OCI-LY7 (cell line): ENCODE measurements around the gene TMEM18. TPM values are rescaled to one million over a fixed set of nuclear protein-coding genes. Genes with fewer than 3 reads are reported as not detected.

ENCODE experiments used
- BruUV-seq: library from RNA; stranded (reverse); fragments of 400-500 nt; replicated peaks from 2 replicates; lab custom pipeline; 2021; lab: Mats Ljungman, UMichigan
- CTCF ChIA-PET: fragments of 300-600 bp; sonication (Branson Sonifier 250); formaldehyde crosslinking; loops from one replicate; lab custom pipeline; 2022; ENCODE audit warnings: antibody characterized with exemption; ENCODE audit not compliant: unreplicated experiment; lab: Charles Lee
- POLR2A ChIA-PET: fragments of 300-600 bp; sonication (Branson Sonifier 250); formaldehyde crosslinking; loops from one replicate; lab custom pipeline; 2022; ENCODE audit warnings: antibody characterized with exemption; lab: Charles Lee
- DNase-seq: peaks from one replicate; pipeline ENCODE4 v3.0.0-alpha.2; 2015; ENCODE audit warnings: low spot score
- H2AFZ ChIP-seq: fragments of 200-600 bp; sonication (generic), shearing (Covaris generic); 2 replicates; pipeline ENCODE4 v1.6.1; 2014; ENCODE audit warnings: mild to moderate bottlenecking, antibody characterized with exemption, low read length, moderate library complexity
- H3K27ac ChIP-seq: fragments of 200-600 bp; sonication (generic); 2 replicates; pipeline ENCODE4 v1.5.1; 2014; ENCODE audit warnings: mixed run types, low read depth, mild to moderate bottlenecking, moderate library complexity, low read length, inconsistent platforms; ENCODE audit not compliant: poor library complexity, severe bottlenecking
- H3K36me3 ChIP-seq: fragments of 200-600 bp; sonication (generic); 2 replicates; pipeline ENCODE4 v1.6.1; 2014; ENCODE audit warnings: mild to moderate bottlenecking, antibody characterized with exemption, low read length, moderate library complexity, mixed read lengths; ENCODE audit not compliant: insufficient read depth
- H3K4me1 ChIP-seq: fragments of 200-600 bp; sonication (generic); 2 replicates; pipeline ENCODE4 v1.5.1; 2014; ENCODE audit warnings: mild to moderate bottlenecking, low read length; ENCODE audit not compliant: insufficient read depth, poor library complexity, severe bottlenecking
- H3K4me2 ChIP-seq: fragments of 200-600 bp; sonication (generic); 2 replicates; pipeline ENCODE4 v1.6.1; 2014; ENCODE audit warnings: mild to moderate bottlenecking, low read length
- H3K4me3 ChIP-seq: fragments of 200-600 bp; sonication (generic); 2 replicates; pipeline ENCODE4 v1.5.1; 2014; ENCODE audit warnings: mild to moderate bottlenecking, low read depth, low read length; ENCODE audit not compliant: poor library complexity, severe bottlenecking
- H3K79me2 ChIP-seq: fragments of 200-600 bp; sonication (generic); 2 replicates; pipeline ENCODE4 v1.6.1; 2016; ENCODE audit warnings: low read depth, mild to moderate bottlenecking, low read length, moderate library complexity, mixed read lengths; ENCODE audit not compliant: insufficient read depth
- H3K9me2 ChIP-seq: fragments of 200-600 bp; sonication (generic); 2 replicates; pipeline ENCODE4 v1.6.1; 2016; ENCODE audit warnings: mild to moderate bottlenecking, low read length, mixed read lengths; ENCODE audit not compliant: insufficient read depth
- H3K9me3 ChIP-seq: fragments of 200-600 bp; sonication (generic); 2 replicates; pipeline ENCODE4 v1.6.1; 2014; ENCODE audit warnings: mild to moderate bottlenecking, mixed run types, low read length, mixed read lengths
- H4K20me1 ChIP-seq: fragments of 200-600 bp; sonication (generic); 2 replicates; pipeline ENCODE4 v1.6.1; 2014; ENCODE audit warnings: mild to moderate bottlenecking, antibody characterized with exemption, low read length, moderate library complexity, mixed read lengths; ENCODE audit not compliant: insufficient read depth
- EZH2phosphoT487 ChIP-seq: fragments of 200-600 bp; sonication (generic); IDR thresholded peaks from 2 replicates; pipeline ENCODE4 v1.6.1; 2018; ENCODE audit warnings: low read depth, borderline replicate concordance, mild to moderate bottlenecking, mixed run types, antibody characterized with exemption, low read length, moderate library complexity, mixed read lengths
- intact Hi-C: fragments of 100-400 bp; cut with micrococcal nuclease; formaldehyde crosslinking; loops from one replicate; pipeline ENCODE4 v1.10.0; 2022; ENCODE audit not compliant: unreplicated experiment
- total RNA-seq, 2 experiments: library from RNA; depleted of rRNA in 1 of 2; stranded (reverse); fragments of >200 nt in 1 of 2; shearing (Covaris generic) in 1 of 2; gene quantifications; 2 replicates each; pipeline ENCODE4 v1.2.3, GENCODE V29; 2014 to 2022
- TF ChIP-seq, protein P1 (sequence below): fragments of 200-600 bp; sonication (generic); conservative IDR thresholded peaks from 2 replicates; pipeline ENCODE4 v1.5.1; 2014; ENCODE audit warnings: mild to moderate bottlenecking, antibody characterized with exemption, low read length, moderate library complexity, mixed read lengths

The TMEM18 gene
- total RNA-seq, 2 experiments from 2014 or later = 18.2 to 31.1 TPM

DNA sequence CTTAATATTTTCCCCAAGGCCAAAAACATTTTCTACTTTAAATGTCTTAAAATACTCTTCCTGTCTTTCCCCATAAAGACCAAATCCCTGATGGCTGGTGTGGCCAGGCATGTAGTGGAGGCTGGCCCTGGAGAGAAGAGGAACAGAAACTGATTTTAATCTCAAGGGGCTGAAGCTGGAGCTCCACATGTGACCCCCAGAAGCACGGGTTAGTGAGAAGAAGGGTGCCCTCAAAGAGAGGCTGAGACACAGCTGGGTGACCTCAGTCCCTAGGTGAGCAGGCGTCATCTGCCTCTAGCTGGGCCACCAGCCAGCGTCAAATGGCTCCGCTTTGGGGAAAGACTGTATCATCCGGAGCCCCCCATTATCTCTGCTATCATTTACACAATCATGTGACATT, 19.3 kb upstream of the TMEM18 start:
- Histone ChIP-seq H3K9me3 (0 out of 2 replicates have a peak, but pooled peaks cover 8% of the 10 kb centered on the region), H2AFZ (peak overlapping the region; percentile 70), H3K4me1 (peaks cover 17% of the 10 kb centered on the region), H3K4me3 (no peak overlapping the region), H3K36me3 (no peaks in the 10 kb centered on the region), H3K27ac (no peak overlapping the region), H3K4me2 (peak overlapping the region; percentile 60), H3K9me2 (no peaks in the 10 kb centered on the region), H3K79me2 (no peaks in the 10 kb centered on the region), H4K20me1 (no peaks in the 10 kb centered on the region)
- DNase-seq = peak; percentile 79
- ChIA-PET CTCF (no interaction called here), POLR2A (interaction anchor here (1.0 kb wide), 1 partner anchor 634 kb away, joined by 3 read pairs; no protein-coding TSS in a partner anchor)
- TF ChIP-seq EZH2phosphoT487 = no peak
- TF ChIP-seq, protein P1, sequence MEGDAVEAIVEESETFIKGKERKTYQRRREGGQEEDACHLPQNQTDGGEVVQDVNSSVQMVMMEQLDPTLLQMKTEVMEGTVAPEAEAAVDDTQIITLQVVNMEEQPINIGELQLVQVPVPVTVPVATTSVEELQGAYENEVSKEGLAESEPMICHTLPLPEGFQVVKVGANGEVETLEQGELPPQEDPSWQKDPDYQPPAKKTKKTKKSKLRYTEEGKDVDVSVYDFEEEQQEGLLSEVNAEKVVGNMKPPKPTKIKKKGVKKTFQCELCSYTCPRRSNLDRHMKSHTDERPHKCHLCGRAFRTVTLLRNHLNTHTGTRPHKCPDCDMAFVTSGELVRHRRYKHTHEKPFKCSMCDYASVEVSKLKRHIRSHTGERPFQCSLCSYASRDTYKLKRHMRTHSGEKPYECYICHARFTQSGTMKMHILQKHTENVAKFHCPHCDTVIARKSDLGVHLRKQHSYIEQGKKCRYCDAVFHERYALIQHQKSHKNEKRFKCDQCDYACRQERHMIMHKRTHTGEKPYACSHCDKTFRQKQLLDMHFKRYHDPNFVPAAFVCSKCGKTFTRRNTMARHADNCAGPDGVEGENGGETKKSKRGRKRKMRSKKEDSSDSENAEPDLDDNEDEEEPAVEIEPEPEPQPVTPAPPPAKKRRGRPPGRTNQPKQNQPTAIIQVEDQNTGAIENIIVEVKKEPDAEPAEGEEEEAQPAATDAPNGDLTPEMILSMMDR = no peak
- intact Hi-C loops = no loop called here
- no TSS peak for BruUV-seq

DNA sequence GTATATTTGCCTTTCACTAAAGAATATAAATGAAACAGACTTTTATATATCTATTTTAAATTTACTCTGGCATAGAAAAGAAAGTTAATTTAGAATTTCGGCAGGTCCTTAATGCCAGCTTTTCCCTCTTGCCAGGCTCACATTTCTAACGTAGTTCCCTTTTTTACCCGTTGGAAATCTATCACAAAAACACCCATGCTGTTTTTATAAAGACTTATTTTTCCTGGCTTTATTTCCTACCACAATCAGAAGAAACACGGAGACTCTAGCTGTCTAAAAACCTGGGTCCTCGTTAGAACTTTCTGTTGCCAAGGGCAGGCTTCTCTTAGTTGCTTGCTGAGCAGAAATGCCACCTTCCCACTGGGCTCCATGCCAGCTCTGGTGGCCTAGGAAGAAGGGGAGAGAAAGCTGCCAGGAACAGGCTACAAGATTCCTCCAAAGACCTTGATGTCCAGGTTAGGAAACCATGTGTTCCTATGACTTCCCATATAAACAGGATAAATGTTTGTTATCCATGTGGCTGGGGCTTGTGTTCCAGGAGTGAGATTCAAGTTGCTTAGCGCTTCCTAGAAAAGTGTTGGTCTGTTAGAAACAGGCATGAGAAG, 17.8 kb upstream of the TMEM18 start:
- peaks cover 17% of the 10 kb centered on the region for H3K4me1 ChIP-seq
- intact Hi-C loops = no loop called here
- POLR2A ChIA-PET = interaction anchor here (1.1 kb wide), 1 partner anchor 15 kb away, joined by 3 read pairs; no protein-coding TSS in a partner anchor
- no peaks in the 10 kb centered on the region for H3K36me3 ChIP-seq
- no peak for TF ChIP-seq EZH2phosphoT487
- TF ChIP-seq, protein P1 = no peak
- 0 out of 2 replicates have a peak, but pooled peaks cover 8% of the 10 kb centered on the region for H3K9me3 ChIP-seq
- H3K4me2 ChIP-seq = no peak overlapping the region
- H3K27ac ChIP-seq = no peak overlapping the region
- H3K79me2 ChIP-seq = no peaks in the 10 kb centered on the region
- no TSS peak for BruUV-seq
- DNase-seq = no peak
- H3K9me2 ChIP-seq = no peaks in the 10 kb centered on the region
- H3K4me3 ChIP-seq = no peak overlapping the region
- CTCF ChIA-PET = no interaction called here
- H2AFZ ChIP-seq = peak overlapping the region; percentile 60
- H4K20me1 ChIP-seq = no peaks in the 10 kb centered on the region

DNA sequence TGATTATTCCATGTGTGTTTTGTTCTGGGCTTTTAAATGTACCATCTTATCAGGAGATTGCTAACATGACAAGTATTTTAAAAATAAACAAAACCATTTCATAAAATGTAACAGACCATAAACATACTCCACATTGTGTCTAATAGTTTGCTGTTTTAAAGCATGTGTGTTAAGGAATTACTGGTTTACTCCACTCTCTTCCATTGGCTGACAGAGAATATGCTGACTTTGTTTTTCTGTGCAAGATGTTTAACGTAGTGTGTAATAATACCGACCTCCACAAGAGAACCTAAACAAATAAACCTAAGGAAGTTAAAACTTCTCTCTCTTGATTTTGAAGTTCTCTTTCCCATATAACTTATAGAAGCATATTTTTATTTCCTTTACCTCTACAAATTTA, 17.0 kb upstream of the TMEM18 start:
- no peaks in the 10 kb centered on the region for H3K79me2 ChIP-seq
- no peak overlapping the region for H3K4me3 ChIP-seq
- no peak for TF ChIP-seq EZH2phosphoT487
- TF ChIP-seq, protein P1 = no peak
- no TSS peak for BruUV-seq
- no peak overlapping the region for H3K27ac ChIP-seq
- peak overlapping the region; percentile 32; the same call in 1 of the 2 replicates for H2AFZ ChIP-seq
- H3K9me3 ChIP-seq = 0 out of 2 replicates have a peak, but pooled peaks cover under 1% of the 10 kb centered on the region
- ChIA-PET CTCF (no interaction called here), POLR2A (no interaction called here)
- intact Hi-C loops = no loop called here
- H3K36me3 ChIP-seq = no peaks in the 10 kb centered on the region
- DNase-seq = no peak
- H3K9me2 ChIP-seq = no peaks in the 10 kb centered on the region
- no peaks in the 10 kb centered on the region for H4K20me1 ChIP-seq
- H3K4me1 ChIP-seq = peaks cover 17% of the 10 kb centered on the region
- no peak overlapping the region for H3K4me2 ChIP-seq
